WTC11 (cell line): ENCODE measurements around the gene KCNIP3.

ENCODE experiments used
- CREM ChIP-seq: sonication (generic); formaldehyde crosslinking; IDR thresholded peaks from 2 replicates; pipeline ENCODE4 v1.8.1; 2022; ENCODE audit warnings: mild to moderate bottlenecking, missing genetic modification reagents, moderate library complexity
- ZBTB43 ChIP-seq: sonication (generic); formaldehyde crosslinking; IDR thresholded peaks from 2 replicates; pipeline ENCODE4 v1.8.1; 2023; ENCODE audit warnings: mild to moderate bottlenecking, missing genetic modification reagents
- TF ChIP-seq, protein P1 (sequence below): fragments of 200-600 bp; IDR thresholded peaks from 2 replicates; pipeline ENCODE4 v1.8.0; 2022; ENCODE audit warnings: antibody characterized with exemption

DNA sequence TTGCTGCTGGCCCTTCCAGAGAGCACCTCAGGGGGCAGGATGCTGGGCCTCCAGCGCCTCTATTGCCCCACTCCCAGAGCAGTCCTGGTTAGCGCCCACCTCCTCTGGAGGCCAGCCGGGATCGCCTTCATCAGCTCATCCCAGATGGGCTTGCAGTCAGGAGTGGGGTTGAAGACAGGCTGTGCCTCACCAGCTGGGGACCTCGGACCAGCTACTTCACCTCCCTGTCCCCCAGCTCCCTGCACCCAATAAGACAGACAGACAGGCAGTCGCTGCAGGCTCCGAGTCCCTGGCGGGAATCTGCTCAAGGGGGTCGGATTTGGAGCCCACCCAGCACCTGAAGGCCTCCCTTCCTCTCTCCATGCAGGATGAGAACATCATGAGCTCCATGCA is 86.5 kb downstream of the KCNIP3 start:
- no peak for TF ChIP-seq CREM (CRISPR knock-in tag)
- TF ChIP-seq ZBTB43 (CRISPR knock-in tag): no peak
- TF ChIP-seq, protein P1, sequence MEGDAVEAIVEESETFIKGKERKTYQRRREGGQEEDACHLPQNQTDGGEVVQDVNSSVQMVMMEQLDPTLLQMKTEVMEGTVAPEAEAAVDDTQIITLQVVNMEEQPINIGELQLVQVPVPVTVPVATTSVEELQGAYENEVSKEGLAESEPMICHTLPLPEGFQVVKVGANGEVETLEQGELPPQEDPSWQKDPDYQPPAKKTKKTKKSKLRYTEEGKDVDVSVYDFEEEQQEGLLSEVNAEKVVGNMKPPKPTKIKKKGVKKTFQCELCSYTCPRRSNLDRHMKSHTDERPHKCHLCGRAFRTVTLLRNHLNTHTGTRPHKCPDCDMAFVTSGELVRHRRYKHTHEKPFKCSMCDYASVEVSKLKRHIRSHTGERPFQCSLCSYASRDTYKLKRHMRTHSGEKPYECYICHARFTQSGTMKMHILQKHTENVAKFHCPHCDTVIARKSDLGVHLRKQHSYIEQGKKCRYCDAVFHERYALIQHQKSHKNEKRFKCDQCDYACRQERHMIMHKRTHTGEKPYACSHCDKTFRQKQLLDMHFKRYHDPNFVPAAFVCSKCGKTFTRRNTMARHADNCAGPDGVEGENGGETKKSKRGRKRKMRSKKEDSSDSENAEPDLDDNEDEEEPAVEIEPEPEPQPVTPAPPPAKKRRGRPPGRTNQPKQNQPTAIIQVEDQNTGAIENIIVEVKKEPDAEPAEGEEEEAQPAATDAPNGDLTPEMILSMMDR: no peak
